HCT116 (cell line): ENCODE data around the gene WDR45B. TPM values are rescaled to one million over a fixed set of nuclear protein-coding genes. Genes with fewer than 3 reads are reported as not detected.
"Not testable (repeated sequence)": the region's sequence is repeated elsewhere in the genome, so short reads cannot be mapped to it uniquely, and the experiment has no call there.

Experiments used
- ATAC-seq: fragments of 200-7000 bp; cut with Tn5 transposase; 2 replicates; pipeline ENCODE4 v1.9.1; 2020; ENCODE audit warnings: mild to moderate bottlenecking, moderate library complexity
- BruUV-seq: library from RNA; stranded (reverse); fragments of 400-500 nt; replicated peaks from 2 replicates; lab custom pipeline; 2021; lab: Mats Ljungman, UMichigan
- CTCF ChIA-PET: fragments of 300-600 bp; sonication (Branson Sonifier 250); formaldehyde crosslinking; loops from one replicate; lab custom pipeline; 2021; ENCODE audit warnings: antibody characterized with exemption; lab: Charles Lee
- POLR2A ChIA-PET: fragments of 300-600, 350-600 bp; sonication (Branson Sonifier 250); formaldehyde crosslinking; loops from one replicate; lab custom pipeline; 2021; ENCODE audit warnings: antibody characterized with exemption; lab: Charles Lee
- RAD21 ChIA-PET, 2 experiments: fragments of 300-600 bp; sonication (Branson Sonifier 250); formaldehyde crosslinking; loops; one replicate each; lab custom pipeline; 2023; ENCODE audit warnings: low total read pairs in 2 of 2; ENCODE audit not compliant: uncharacterized antibody in 2 of 2, unreplicated experiment in 2 of 2, low non-redundant PET in 1 of 2; lab: Charles Lee
- DNase-seq: peaks from one replicate; pipeline ENCODE4 v3.0.0-alpha.2; 2010; ENCODE audit warnings: low read depth, low spot score
- H2AFZ ChIP-seq: fragments of 200-600 bp; shearing (Covaris generic), sonication (generic); 2 replicates; pipeline ENCODE4 v1.6.1; 2017; ENCODE audit warnings: low read depth, mixed run types, mixed read lengths, antibody characterized with exemption, low read length; ENCODE audit not compliant: poor library complexity, severe bottlenecking
- H3K27ac ChIP-seq: 2 replicates; pipeline ENCODE4 v1.5.1; 2012; ENCODE audit warnings: low read depth, low read length
- H3K27me3 ChIP-seq: fragments of 200-600 bp; sonication (generic); 2 replicates; pipeline ENCODE4 v1.6.1; 2016; ENCODE audit warnings: mixed run types, low read length, mixed read lengths; ENCODE audit not compliant: insufficient read depth
- H3K36me3 ChIP-seq, 2 experiments: fragments of 200-500 bp in 1 of 2; fragments of 200-600 bp in 1 of 2; sonication (Bioruptor generic) in 1 of 2; sonication (generic) in 1 of 2; 2 replicates each; pipeline versions ENCODE4 v1.5.1 to v1.6.1; 2014 to 2016; ENCODE audit warnings: low read length in 2 of 2, inconsistent platforms in 1 of 2, mixed read lengths in 1 of 2, mixed run types in 1 of 2; ENCODE audit not compliant: insufficient read depth in 2 of 2, control insufficient read depth in 1 of 2
- H3K4me1 ChIP-seq, 2 experiments: fragments of 200-600 bp in 1 of 2; sonication (generic) in 1 of 2; 2 replicates each; pipeline versions ENCODE4 v1.5.1 to v1.6.1; 2012 to 2017; ENCODE audit warnings: low read length in 2 of 2, inconsistent platforms in 1 of 2, mild to moderate bottlenecking in 1 of 2, mixed read lengths in 1 of 2, mixed run types in 1 of 2, moderate library complexity in 1 of 2; ENCODE audit not compliant: insufficient read depth in 2 of 2, control insufficient read depth in 1 of 2
- H3K4me2 ChIP-seq: fragments of 200-600 bp; sonication (generic); 2 replicates; pipeline ENCODE4 v1.6.1; 2017; ENCODE audit warnings: mixed run types, low read length, mixed read lengths
- H3K4me3 ChIP-seq, 2 experiments: fragments of 200-600 bp in 1 of 2; sonication (generic) in 1 of 2; replicated peaks in 1 of 2; 2 replicates each; pipeline ENCODE4 v1.5.1; 2011 to 2016; ENCODE audit warnings: low read length in 2 of 2, control low read depth in 1 of 2, low read depth in 1 of 2, mild to moderate bottlenecking in 1 of 2, mixed read lengths in 1 of 2, mixed run types in 1 of 2
- H3K79me2 ChIP-seq: fragments of 200-600 bp; sonication (generic); 2 replicates; pipeline ENCODE4 v1.6.1; 2017; ENCODE audit warnings: mild to moderate bottlenecking, mixed run types, low read length, moderate library complexity, mixed read lengths; ENCODE audit not compliant: insufficient read depth
- H3K9ac ChIP-seq: fragments of 200-600 bp; sonication (generic); 2 replicates; pipeline ENCODE4 v1.6.1; 2016; ENCODE audit warnings: low read length, mixed read lengths
- H3K9me2 ChIP-seq: fragments of 200-600 bp; sonication (generic), shearing (Covaris generic); 2 replicates; pipeline ENCODE4 v1.6.1; 2017; ENCODE audit warnings: mixed run types, mild to moderate bottlenecking, moderate library complexity; ENCODE audit not compliant: insufficient read depth
- H3K9me3 ChIP-seq, 2 experiments: fragments of 200-500 bp in 1 of 2; fragments of 200-600 bp in 1 of 2; sonication (Bioruptor generic) in 1 of 2; sonication (generic) in 1 of 2; 2 replicates each; pipeline ENCODE4 v1.6.1; 2014 to 2017; ENCODE audit warnings: low read length in 2 of 2, mixed read lengths in 2 of 2, inconsistent platforms in 1 of 2, low read depth in 1 of 2, mild to moderate bottlenecking in 1 of 2, mixed run types in 1 of 2, moderate library complexity in 1 of 2; ENCODE audit not compliant: control insufficient read depth in 1 of 2, insufficient read depth in 1 of 2
- H4K20me1 ChIP-seq: fragments of 200-600 bp; sonication (generic), shearing (Covaris generic); 2 replicates; pipeline ENCODE4 v1.6.1; 2017; ENCODE audit warnings: mixed run types, mild to moderate bottlenecking, moderate library complexity; ENCODE audit not compliant: insufficient read depth
- EZH2 ChIP-seq: fragments of 200-600 bp; sonication (generic); IDR thresholded peaks from 2 replicates; pipeline ENCODE4 v1.6.1; 2017; ENCODE audit warnings: antibody characterized with exemption, mixed run types
- POLR2A ChIP-seq: IDR thresholded peaks from 2 replicates; pipeline ENCODE4 v1.7.0; 2011; ENCODE audit warnings: borderline replicate concordance; ENCODE audit not compliant: insufficient read depth, insufficient read length; ENCODE audit errors: extremely low read depth
- intact Hi-C: fragments of 100-400 bp; cut with micrococcal nuclease; formaldehyde crosslinking; loops from 2 replicates; pipeline ENCODE4 v1.10.0; 2022
- total RNA-seq: library from RNA; stranded (reverse); gene quantifications from one replicate; pipeline ENCODE4 v1.2.1, GENCODE V29; 2021; ENCODE audit not compliant: unreplicated experiment
- TF ChIP-seq, protein P1 (sequence below): IDR thresholded peaks from 2 replicates; pipeline ENCODE4 v1.6.1; 2012; ENCODE audit warnings: low read depth

WDR45B gene
- total RNA-seq, 1 experiment from 2014 or later, result 117 TPM

DNA sequence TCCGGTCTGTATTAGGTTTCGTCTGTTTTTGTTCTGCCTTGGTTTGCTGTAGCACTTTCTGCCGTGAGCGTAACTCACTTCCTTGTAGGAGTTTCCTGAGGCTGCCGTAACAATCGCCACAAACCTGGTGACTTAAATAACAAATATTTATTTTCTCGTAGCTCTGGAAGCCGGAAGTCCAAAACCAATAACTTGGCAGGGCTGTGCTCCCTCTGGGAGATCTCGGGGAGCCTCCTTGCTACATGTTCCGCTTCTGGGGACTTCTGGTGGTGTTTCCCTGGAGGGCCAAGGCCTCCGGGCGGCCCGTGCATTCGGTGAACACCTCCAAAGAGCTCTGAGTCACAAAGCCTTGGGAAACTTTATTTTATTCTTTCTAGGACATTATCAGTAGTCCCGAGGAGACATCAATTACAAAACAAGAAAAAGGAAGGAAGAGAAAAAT is 6.8 kb upstream of the WDR45B start:
- H3K27me3 ChIP-seq, result no peaks in the 10 kb centered on the region
- no peak overlapping the region for H2AFZ ChIP-seq
- no peaks in the 10 kb centered on the region for H3K79me2 ChIP-seq
- no peak overlapping the region for H3K9ac ChIP-seq
- DNase-seq, result no peak
- H3K4me3 ChIP-seq, result no peak overlapping the region
- ATAC-seq, result no peak
- RAD21 ChIA-PET, result no interaction called here
- H3K9me3 ChIP-seq, result peaks cover 0 to 3% of the 10 kb centered on the region in 2 experiments; a peak in 1 of 4 replicates
- no peaks in the 10 kb centered on the region for H4K20me1 ChIP-seq
- H3K4me2 ChIP-seq, result no peak overlapping the region
- no peak overlapping the region for H3K27ac ChIP-seq
- TF ChIP-seq POLR2A (no peak), EZH2 (no peak)
- TF ChIP-seq, protein P1, sequence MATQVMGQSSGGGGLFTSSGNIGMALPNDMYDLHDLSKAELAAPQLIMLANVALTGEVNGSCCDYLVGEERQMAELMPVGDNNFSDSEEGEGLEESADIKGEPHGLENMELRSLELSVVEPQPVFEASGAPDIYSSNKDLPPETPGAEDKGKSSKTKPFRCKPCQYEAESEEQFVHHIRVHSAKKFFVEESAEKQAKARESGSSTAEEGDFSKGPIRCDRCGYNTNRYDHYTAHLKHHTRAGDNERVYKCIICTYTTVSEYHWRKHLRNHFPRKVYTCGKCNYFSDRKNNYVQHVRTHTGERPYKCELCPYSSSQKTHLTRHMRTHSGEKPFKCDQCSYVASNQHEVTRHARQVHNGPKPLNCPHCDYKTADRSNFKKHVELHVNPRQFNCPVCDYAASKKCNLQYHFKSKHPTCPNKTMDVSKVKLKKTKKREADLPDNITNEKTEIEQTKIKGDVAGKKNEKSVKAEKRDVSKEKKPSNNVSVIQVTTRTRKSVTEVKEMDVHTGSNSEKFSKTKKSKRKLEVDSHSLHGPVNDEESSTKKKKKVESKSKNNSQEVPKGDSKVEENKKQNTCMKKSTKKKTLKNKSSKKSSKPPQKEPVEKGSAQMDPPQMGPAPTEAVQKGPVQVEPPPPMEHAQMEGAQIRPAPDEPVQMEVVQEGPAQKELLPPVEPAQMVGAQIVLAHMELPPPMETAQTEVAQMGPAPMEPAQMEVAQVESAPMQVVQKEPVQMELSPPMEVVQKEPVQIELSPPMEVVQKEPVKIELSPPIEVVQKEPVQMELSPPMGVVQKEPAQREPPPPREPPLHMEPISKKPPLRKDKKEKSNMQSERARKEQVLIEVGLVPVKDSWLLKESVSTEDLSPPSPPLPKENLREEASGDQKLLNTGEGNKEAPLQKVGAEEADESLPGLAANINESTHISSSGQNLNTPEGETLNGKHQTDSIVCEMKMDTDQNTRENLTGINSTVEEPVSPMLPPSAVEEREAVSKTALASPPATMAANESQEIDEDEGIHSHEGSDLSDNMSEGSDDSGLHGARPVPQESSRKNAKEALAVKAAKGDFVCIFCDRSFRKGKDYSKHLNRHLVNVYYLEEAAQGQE, result no peak
- CTCF ChIA-PET, result no interaction called here
- no peaks in the 10 kb centered on the region for H3K36me3 ChIP-seq
- H3K4me1 ChIP-seq, result 0 out of 4 replicates have a peak, but pooled peaks cover 0 to 4% of the 10 kb centered on the region in 2 experiments
- no peaks in the 10 kb centered on the region for H3K9me2 ChIP-seq
- BruUV-seq, result no TSS peak
- POLR2A ChIA-PET, result no interaction called here
- intact Hi-C loops, result no loop called here

DNA sequence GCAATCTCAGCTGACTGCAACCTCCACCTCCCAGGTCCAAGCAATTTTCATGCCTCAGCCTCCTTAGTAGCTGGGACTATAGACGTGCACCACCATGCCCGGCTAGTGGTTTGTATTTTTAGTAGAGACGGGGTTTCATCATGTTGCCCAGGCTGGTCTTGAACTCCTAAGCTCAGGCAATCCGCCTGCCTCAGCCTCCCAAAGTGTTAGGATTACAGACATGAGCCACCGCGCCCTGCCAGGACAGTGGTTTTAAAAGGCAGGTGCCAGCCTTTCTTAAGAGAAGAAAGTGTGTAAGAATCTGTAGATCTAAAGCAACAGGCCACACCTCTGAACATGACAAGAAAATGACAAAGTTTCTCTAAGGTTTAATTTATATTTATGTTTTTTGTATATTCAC is 6.4 kb upstream of the WDR45B start:
- POLR2A ChIA-PET, H3K4me2 ChIP-seq, H2AFZ ChIP-seq, DNase-seq, intact Hi-C loops, BruUV-seq, CTCF ChIA-PET, H3K36me3 ChIP-seq, H3K79me2 ChIP-seq, H3K27ac ChIP-seq, H3K9me3 ChIP-seq, RAD21 ChIA-PET, ATAC-seq, H3K4me3 ChIP-seq, H4K20me1 ChIP-seq, H3K4me1 ChIP-seq, H3K27me3 ChIP-seq, H3K9ac ChIP-seq, H3K9me2 ChIP-seq: not testable (repeated sequence)
